ENCODE measurements around the gene PDE11A.

Gene PDE11A

DNA sequence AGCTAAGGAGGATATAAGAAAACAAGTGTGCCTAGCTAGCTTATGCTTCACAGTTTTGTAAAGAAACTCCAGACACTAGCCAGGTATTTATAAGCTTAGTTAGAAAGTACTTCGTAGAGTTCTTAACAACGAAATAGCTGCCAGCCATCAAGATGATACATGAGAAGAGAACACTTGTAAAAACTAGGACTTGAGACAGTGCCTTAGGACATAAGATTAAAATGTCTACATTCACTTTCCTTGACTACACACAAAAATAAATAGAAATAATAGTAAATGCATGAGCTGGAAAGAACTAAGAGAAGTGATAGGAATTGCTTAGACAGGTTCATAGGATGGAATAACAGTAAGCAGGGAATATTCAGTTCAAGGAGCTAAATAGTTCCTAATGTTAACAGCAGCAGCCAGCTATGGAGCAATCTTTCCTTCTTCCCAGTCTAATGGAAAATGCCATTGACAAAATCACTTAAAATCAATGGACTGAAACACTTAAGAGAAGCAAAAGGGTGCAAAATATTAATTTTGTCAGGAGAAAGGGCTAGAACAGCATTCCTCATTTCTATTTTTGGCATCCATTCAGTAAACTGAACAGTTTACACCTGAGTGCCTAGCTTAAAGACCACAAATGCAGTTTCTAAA lies 186.6 kb downstream of the PDE11A start:
- TF ChIP-seq, protein P1, sequence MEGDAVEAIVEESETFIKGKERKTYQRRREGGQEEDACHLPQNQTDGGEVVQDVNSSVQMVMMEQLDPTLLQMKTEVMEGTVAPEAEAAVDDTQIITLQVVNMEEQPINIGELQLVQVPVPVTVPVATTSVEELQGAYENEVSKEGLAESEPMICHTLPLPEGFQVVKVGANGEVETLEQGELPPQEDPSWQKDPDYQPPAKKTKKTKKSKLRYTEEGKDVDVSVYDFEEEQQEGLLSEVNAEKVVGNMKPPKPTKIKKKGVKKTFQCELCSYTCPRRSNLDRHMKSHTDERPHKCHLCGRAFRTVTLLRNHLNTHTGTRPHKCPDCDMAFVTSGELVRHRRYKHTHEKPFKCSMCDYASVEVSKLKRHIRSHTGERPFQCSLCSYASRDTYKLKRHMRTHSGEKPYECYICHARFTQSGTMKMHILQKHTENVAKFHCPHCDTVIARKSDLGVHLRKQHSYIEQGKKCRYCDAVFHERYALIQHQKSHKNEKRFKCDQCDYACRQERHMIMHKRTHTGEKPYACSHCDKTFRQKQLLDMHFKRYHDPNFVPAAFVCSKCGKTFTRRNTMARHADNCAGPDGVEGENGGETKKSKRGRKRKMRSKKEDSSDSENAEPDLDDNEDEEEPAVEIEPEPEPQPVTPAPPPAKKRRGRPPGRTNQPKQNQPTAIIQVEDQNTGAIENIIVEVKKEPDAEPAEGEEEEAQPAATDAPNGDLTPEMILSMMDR (IDR thresholded peaks at IDR 0.05; ENCODE audit: low read depth, low read length) = no peak
- no peak for DNase-seq (ENCODE audit: extremely low read depth, low read depth)

DNA sequence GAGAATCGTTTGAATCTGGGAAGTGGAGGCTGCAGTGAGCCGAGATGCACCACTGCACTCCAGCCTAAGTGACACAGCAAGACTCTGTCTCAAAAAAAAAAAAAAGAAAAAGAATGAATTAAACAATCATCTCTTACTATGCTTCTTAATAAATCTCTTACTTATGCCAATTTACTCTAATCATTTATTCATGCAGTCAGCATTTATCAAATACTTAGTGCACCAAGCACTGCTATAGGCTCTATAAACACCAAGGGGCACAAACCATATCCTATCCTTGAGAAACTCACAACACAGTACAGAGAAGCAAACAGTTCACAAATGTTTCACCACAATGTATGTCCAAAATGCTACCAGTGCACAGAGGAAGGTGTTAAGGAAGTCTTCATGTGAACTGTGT lies 189.4 kb downstream of the PDE11A start:
- TF ChIP-seq, protein P1 (IDR thresholded peaks at IDR 0.05; ENCODE audit: low read depth, low read length) = no peak
- DNase-seq (ENCODE audit: extremely low read depth, low read depth) = no peak

GRCh38 chr2:177882501-177882900 lies 190.1 kb downstream of the PDE11A start:
- TF ChIP-seq, protein P1 (IDR thresholded peaks at IDR 0.05; ENCODE audit: low read depth, low read length) = no peak
- no peak for DNase-seq (ENCODE audit: extremely low read depth, low read depth)

GRCh38 chr2:177881921-177882320 lies 190.7 kb downstream of the PDE11A start:
- no peak for DNase-seq (ENCODE audit: extremely low read depth, low read depth)
- TF ChIP-seq, protein P1 (IDR thresholded peaks at IDR 0.05; ENCODE audit: low read depth, low read length) = no peak

GRCh38 chr2:177881008-177881747 lies 191.4 kb downstream of the PDE11A start:
- DNase-seq (ENCODE audit: extremely low read depth, low read depth) = no peak
- TF ChIP-seq, protein P1 (IDR thresholded peaks at IDR 0.05; ENCODE audit: low read depth, low read length) = no peak

DNA sequence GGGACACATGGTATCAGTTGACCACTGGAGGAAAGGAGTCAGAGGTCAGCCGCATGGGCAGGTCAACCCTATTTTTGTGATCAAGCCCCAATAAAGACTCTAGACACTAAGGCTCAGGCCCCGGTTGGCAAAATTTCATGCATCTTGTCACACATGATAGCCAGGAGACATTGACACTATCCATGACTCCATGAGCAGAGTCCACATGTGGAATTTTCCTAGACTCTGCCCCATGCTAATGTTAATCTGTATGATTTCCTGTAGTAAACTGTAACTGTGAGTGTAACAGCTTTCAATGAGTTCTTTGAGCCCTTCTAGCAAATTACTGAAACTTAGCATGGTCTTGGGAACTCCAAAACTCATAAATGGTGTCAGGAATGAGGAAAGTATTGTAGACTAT lies 192.3 kb downstream of the PDE11A start:
- TF ChIP-seq, protein P1 (IDR thresholded peaks at IDR 0.05; ENCODE audit: low read depth, low read length) = no peak
- no peak for DNase-seq (ENCODE audit: extremely low read depth, low read depth)

DNA sequence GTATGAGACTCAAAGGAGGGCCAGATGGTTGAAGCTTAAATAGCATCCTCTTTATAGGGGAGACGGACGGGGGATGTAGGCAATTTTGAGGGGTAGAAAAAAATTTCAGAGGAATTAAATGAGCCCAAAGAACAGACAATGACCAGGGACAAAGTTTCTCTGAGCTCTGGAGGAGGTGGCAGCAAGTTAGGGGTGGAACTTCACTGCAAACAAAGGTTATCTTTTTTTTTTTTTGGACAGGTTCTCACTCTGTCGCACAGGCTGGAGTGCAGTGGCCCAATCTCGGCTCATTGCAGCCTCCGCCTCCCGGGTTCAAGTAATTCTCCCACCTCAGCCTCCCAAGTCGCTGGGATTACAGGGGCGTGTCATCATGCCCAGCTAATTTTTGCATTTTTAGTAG lies 195.6 kb downstream of the PDE11A start:
- no peak for DNase-seq (ENCODE audit: extremely low read depth, low read depth)
- TF ChIP-seq, protein P1 (IDR thresholded peaks at IDR 0.05; ENCODE audit: low read depth, low read length) = no peak

All from AG09319 (cell line).